Stimulated activated CD8-positive, alpha-beta memory T cell treated with anti-CD3 and anti-CD28 coated beads, Interleukin-15, amount 100 ng/mL, for 48 hours (primary cell): ENCODE measurements around the gene CLCN1.
"Not testable (repeated sequence)": the region's sequence is repeated elsewhere in the genome, so short reads cannot be mapped to it uniquely, and the experiment has no call there.

Experiments used
- DNase-seq, 2 donors: peaks; one replicate each; pipeline ENCODE4 v3.0.0-alpha.2; 2020; ENCODE audit warnings: low read depth in 2 of 2

CLCN1 gene

DNA sequence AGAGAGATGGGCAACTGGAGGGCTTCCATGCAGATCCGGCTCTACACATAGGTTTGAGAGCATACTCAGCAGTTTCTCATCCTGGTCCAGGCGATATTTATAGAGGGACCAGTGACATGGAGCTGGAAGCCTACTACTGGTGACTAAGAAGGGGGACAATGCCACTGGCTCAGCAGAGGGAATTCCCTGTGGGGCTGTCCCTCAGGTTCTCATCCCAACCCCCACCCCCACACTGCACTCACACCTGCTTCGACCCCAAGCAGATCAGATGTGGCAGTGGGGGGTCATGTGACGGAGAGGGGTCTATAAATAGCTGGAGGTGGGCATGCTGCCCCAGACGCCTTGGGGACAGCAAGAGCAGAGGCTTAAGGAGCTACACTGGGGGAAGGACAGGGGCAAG is at the start of gene CLCN1:
TSS of gene CLCN1 (plus strand) at position 336 of the 400 bp plus-strand sequence. CDS start 102 bp downstream, outside the sequence.
- DNase-seq: no peak

- DNase-seq: no peak
Observed at GRCh38 chr7:143269251-143269650, 46.7 kb upstream of the CLCN1 start.

GRCh38 chr7:143271240-143271639 is 44.7 kb upstream of the CLCN1 start:
- DNase-seq: no peak

GRCh38 chr7:143272871-143273270 is 43.0 kb upstream of the CLCN1 start:
- DNase-seq: no peak

GRCh38 chr7:143279186-143280098 is 36.5 kb upstream of the CLCN1 start:
- no peak for DNase-seq

DNA sequence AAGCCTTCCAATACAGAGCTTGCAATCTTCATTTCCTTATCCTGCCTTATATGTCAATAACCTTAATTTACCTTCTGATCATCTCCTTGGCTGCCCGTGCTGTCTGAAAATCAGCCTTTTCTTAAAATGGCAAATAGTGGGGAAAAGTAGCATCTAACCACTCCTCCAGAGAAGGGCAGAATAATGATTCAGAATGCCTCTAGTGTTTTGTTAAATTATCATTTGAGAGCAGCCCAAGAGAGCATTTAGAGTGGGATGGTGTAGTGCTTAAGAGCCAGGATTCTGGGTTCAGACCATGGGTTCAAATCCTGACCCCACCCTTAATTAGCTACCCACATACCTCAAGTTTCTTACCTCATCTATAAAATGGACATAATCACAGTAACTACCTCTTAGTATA is 35.8 kb upstream of the CLCN1 start:
- no peak for DNase-seq

DNA sequence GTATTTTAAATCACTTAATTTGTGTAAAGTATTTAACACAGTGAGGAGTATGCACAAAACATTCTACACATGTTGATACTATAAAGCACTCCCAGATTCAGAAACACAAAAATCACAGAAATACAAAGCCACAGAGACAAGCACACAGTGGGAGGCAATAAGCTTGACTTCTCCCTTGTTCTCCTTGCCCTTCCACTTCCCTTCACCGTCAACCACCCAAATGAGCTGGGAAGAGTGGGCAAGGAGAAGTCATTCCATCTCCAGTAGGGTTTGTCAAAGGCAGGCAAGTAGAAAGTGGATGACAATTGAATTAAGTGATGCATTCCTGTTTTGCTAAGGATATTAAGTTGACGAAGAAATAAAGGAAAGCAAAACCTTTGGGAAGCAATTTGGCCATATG is 35.3 kb upstream of the CLCN1 start:
- no peak for DNase-seq

DNA sequence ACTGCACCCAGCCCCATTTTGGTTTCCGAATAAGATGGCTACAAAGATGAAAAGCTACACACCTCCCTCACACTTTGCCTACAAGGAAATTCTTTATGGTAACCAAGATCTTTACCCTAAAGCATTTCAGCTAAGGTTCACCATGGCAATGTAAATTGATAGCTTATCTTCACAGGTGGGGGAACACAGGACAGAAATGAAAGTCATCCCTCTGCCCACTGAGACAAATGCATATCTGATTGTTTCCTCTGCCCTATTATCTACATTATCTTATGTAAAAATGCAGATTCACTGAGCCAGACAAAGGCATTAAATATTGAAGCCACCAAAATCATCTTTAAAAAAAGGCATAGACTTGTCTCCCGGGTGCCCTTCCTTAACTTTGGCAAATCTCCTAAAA is 34.4 kb upstream of the CLCN1 start:
- no peak for DNase-seq

GRCh38 chr7:143282124-143282523 is 33.8 kb upstream of the CLCN1 start:
- DNase-seq: no peak

GRCh38 chr7:143283381-143283780 is 32.5 kb upstream of the CLCN1 start:
- no peak for DNase-seq

GRCh38 chr7:143284591-143285469 is 31.1 kb upstream of the CLCN1 start, which contains the start of gene TMEM139:
Gene TMEM139, plus strand, starts transcription at chr7:143284958. Its CDS starts 1,000 bp downstream, at chr7:143285958.
- DNase-seq: no peak

GRCh38 chr7:143285470-143285778 is 30.5 kb upstream of the CLCN1 start:
- DNase-seq: no peak

DNA sequence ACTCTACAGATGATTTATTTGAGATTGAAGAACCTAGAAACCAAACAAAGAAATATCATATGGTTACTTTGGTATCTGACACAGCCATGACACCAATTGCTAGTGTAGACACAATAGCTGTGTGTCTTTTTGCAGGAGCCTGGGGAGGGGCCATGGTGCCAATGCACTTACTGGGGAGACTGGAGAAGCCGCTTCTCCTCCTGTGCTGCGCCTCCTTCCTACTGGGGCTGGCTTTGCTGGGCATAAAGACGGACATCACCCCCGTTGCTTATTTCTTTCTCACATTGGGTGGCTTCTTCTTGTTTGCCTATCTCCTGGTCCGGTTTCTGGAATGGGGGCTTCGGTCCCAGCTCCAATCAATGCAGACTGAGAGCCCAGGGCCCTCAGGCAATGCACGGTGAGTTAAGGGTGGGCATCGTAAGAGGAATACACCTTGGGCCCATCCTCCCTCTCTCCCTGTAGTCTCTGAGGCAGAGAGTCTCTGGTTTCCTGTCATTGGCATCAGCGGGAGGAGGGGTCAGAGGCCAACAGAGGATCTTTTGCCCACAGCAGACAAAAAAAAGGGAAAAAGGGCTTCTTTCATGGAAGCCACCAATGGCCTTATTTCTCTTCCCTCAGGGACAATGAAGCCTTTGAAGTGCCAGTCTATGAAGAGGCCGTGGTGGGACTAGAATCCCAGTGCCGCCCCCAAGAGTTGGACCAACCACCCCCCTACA is 29.9 kb upstream of the CLCN1 start:
- no peak for DNase-seq

DNA sequence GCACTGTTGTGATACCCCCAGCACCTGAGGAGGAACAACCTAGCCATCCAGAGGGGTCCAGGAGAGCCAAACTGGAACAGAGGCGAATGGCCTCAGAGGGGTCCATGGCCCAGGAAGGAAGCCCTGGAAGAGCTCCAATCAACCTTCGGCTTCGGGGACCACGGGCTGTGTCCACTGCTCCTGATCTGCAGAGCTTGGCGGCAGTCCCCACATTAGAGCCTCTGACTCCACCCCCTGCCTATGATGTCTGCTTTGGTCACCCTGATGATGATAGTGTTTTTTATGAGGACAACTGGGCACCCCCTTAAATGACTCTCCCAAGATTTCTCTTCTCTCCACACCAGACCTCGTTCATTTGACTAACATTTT is 29.4 kb upstream of the CLCN1 start:
- no peak for DNase-seq

- no peak for DNase-seq
Observed at GRCh38 chr7:143287339-143287934, 28.5 kb upstream of the CLCN1 start.

DNA sequence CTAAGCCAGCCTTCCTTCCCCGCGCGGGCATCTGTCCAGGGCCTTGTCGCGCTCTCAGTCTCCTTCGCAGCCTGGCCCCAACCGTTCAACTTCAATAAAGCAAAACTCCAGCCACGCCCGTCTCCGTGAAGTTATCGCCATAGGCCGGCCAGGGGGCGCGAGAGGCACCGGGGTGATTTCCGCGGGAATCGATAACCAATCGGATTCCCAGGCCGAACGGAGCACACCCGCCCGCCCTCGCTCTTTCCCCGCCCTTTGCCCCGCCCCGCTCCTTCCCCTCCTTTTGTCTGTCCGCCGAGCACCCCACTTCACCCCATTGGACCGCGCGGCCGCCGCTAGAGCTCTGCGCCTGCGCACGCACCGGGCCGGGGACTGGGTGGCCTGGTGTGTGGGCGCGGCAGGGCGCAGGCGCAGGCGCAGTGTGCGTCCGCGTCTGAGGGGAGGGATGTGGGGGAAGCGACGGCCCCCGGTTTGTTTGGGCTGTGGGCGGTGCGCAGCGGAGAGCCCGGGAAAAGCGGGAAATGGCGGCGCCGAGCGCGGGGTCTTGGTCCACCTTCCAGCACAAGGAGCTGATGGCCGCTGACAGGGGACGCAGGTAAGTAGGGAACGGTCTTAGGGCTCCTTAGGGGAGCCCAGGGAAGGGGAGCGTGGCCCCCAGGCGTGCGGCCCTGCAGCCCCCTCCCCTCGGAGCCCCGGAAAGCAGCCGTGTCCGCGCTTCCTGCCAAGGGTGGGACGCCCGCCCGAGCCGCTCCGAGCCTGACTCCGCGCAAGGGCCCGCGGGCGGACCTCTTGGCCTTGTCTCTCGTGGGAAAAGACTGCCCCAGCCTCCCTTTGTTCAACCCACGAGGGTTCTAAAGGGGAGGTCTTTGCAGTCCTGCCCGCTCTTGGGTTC is 27.7 kb upstream of the CLCN1 start, which contains the start of gene CASP2:
TSS of gene CASP2 (plus strand) at position 417 of the 892 bp plus-strand sequence. CDS start at position 522, 105 bp downstream.
- DNase-seq: peak; percentile 99

DNA sequence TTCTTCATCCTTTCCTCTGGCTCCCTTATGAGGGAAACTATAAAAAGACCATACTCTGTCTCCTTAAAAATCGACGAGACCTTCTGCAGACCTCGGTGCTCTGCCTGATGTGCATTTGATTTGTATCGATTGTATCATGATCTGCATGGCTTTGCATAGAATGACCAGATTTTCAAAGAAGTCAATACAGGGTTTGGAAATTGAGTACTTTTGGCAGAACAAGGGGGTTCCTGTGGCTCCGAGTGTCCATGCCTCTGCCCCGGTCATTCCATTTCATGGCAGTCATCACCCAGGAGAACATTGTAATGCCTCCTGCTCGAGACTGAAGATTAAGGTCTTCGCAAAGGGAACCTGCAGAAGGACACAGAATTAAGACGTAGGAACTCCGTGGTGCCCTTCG is 27.1 kb upstream of the CLCN1 start:
- DNase-seq: no peak

GRCh38 chr7:143289421-143289820 is 26.5 kb upstream of the CLCN1 start:
- no peak for DNase-seq

DNA sequence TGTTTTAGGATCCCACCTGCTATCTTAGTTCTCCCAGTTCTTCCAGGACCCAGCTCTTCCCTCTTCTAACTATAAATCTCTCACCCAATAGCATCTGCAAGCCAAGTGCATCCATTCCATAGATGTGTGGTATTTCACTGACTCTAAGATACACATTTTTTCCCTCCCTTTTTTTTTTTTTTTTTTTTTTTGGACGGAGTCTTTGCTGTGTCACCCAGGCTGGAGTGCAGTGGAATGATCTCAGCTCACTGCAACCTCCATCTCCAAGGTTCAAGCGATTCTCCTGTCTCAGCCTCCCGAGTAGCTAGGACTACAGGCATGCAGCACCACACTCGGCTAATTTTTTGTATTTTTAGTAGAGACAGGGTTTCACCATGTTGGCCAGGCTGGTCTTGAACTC is 26.0 kb upstream of the CLCN1 start:
- DNase-seq: not testable (repeated sequence)

DNA sequence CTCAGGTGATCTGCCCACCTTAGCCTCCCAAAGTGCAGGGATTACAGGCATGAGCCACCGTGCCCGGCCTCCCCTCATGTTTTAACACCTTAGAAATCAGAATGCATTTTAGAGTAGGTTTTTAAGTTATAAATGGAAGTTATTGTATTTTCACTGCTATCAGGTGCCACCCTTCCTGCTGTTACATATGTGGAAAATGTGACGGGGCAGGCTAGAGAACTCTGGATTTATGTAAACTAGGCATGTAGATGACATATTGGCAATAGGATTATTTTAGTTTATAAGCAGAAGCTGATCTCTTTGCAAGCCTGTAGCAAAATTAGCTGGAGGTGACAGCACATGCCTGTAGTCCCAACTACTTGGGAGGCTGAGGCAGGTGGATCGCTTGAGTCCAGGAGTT is 25.6 kb upstream of the CLCN1 start:
- DNase-seq: no peak

DNA sequence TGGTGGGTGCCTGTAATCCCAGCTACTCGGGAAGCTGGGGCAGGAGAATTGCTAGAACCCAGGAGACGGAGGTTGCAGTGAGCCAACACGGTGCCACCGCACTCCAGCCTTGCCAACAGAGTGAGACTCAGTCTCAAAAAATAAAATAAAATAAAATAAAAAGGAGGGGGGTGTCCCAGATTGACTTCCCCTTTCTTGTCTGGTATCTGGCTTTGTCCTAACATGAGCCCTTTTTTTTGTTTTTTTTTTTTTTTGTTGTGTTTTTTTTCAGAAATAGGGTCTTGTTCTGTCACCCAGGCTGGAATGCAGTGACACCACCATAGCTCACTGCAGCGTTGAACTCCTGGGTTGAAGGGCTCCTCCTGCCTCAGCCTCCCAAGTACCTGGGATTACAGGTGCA is 23.0 kb upstream of the CLCN1 start:
- DNase-seq: no peak
